HG03378 (cell line): ENCODE measurements around the gene CLDN19.
"Not testable (repeated sequence)": the region's sequence is repeated elsewhere in the genome, so short reads cannot be mapped to it uniquely, and the experiment has no call there.

Experiments used
- ATAC-seq: cut with Tn5 transposase; IDR thresholded peaks from one replicate; pipeline ENCODE4 v1.9.1; 2021; ENCODE audit warnings: mild to moderate bottlenecking, moderate library complexity; ENCODE audit not compliant: unreplicated experiment

CLDN19 gene

DNA sequence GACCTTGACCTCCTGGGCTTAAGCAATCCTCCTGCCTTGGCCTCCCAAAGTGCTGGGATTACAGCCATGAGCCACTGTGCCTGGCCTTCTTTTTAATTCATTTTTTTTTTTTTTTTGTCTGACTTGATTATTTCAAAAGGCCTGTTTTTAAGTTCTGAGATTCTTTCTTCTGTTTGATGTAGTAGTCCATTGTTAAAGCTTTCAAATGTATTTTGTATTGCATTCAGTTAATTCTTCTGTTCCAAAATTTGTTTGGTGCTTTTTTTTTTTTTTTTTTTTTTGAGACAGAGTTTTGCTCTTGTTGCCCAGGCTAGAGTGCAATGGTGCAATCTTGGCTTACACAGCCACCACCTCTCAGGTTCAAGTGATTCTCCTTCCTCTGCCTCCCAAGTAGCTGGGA lies 25.6 kb downstream of the CLDN19 start:
- ATAC-seq = not testable (repeated sequence)

DNA sequence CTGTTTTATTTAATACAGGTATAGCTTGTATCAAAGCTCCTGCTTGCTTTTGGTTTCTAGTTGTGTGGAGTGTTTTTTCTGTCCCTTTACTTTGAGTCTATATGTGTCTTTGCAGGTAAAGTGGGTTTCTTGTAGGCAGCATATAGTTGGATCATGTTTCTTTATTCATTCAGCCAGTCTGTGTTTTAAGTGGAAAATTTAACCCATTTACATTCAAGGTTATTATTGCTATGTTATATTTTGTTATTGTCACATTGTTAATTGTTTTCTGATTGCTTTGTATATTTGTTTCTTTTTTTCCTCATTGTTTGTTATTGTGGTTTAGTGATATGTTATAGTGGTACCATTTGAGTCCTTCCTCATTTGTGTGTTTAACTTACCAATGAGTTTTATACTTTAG lies 26.7 kb downstream of the CLDN19 start:
- ATAC-seq = no peak

DNA sequence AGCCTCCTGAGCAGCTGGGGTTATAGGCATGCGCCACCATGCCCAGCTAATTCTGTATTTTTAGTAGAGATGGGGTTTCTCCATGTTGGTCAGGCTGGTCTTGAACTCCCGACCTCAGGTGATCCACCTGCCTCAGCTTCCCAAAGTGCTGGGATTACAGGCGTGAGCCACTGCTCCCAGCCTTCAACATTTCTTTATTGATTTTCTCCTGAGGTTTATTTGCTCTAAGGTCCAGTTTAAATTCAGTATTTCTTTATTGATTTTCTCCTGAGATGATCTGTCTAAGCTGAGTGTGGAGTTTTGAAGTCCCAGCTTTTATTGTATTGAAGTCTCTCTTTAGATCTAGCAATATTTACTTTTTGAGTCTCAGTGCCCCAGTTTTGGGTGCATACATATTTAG lies 27.2 kb downstream of the CLDN19 start:
- not testable (repeated sequence) for ATAC-seq

DNA sequence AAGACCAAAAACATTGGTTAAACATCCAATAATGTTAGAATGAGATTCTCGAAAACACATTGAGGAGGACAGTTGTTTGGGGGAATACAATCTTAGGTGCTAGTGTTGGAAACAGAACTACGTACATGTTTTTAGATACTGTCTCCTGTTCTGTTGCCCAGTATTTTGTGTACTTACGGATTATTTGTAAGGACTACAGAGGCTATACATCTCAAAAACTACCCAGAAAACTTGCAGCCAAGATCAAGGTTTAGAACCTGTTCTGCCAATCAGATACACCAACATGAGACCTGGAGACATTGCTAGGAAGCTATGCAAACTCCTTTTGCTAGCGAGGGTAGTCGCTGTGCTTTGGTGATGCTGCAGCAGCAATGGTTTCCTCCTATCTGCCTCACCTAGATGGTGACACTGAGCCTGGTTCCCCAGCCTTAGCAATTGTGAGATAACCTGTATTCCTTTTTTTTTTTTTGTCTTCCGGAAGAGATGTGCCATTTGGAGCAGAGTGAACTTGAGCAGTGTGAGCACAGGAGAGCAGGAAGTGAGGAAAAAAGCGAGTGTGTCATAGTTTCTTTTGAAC lies 36.1 kb downstream of the CLDN19 start:
- ATAC-seq = no peak

DNA sequence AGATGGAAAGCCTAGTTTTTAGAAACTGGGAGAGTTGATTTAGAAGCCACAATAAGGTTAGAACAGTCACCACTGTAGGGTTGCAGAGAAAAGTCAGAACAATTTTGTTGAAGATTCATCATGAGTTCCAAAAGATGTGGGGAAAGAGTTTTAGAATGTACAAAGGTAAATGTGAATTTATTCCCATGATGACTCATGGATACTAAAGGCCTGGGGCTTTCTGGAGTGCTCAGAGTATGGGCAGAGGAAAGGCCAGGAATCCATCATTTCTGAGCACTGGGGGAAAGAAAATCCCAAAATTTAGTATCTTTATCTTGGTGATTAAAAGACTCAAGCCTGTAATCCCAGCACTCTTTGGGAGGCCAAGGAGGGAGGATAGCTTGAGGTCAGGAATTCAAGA lies 40.0 kb downstream of the CLDN19 start:
- ATAC-seq = no peak

DNA sequence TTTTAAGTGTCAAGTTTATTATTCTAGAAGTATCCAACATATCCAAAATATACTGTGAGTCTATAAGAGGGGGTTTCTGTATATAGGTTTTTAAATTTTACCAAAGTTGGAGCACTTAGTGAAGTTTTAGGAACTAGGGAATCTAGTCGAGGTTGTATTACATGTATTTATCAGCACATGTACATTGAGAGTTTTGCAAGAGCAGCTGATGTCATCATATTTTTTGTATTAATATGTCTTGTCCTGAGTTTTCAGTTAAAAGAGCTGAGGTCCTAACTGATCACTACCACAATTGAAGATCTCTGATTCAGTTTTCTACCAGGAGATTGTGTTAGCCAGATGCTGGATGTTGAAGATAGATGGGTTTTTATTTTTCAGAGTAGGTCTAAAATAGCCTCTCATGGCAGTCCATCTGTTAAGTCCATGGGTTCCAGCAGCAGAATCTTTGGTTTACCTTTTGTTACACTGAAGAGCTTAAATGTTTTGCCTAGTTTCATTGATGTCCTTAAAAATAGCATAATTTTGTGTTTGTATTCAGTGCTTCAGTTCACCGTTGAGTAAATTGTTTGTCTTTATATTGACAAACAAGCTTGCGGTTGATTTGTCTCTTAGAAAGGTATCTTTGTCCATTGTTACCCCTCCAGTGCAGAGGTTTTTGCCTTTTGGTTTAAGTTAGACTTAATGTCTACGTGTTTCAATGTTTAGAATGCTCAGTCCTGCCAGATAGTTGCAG lies 41.8 kb downstream of the CLDN19 start:
- no peak for ATAC-seq

DNA sequence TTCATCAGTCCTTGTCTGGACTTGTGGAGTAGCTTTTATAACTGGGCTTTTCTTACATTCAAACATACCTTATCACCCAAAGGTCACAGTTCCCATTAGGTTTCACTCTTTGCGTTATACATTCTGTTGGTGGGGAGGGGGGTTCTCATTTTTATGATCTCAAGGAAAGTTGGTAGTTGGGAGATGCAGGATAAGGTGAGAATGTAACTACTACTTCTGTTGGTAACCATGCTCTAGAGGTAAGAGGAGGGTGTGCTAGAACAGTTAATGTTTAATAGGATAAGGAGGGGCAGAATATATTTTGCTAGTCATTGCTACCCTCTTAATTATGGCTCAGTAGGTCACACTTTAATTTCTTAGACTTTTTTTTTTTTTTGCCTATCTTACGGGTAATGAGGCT lies 47.1 kb downstream of the CLDN19 start:
- no peak for ATAC-seq

DNA sequence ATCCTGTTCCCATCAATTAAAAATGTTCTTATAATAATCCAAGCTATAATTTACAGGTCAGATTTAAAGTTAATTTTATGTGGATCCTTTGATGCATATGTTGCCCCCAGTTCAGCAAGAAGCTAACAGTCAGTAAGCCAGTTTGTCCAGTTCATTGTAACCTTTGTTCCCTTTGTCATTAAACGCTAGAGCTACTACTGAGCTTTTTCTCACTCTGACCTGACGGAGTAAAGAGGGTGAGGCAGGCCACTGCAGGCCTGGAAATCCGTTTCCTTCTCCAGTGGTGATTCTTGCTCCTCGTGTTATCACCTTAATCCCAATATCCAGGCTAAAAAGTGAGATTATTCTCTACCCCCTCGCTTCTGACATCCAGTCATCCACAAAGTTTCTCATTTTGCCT lies 47.6 kb downstream of the CLDN19 start:
- ATAC-seq = no peak

DNA sequence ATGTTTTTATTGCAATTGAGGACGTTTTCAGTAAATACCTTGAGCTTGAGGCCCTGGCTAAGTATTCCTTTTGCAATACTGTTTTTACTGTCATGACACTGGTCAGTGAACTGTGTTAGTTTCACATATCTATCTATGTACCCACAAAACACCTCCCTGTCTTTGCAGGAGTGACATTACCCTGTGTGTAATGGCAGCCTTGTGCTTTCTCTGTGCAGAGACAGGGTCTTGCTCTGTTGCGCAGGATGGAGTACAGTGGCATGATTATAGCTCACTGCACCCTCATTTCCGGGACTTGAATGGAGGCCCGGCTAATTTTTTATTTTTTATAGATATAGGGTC lies 48.9 kb downstream of the CLDN19 start:
- ATAC-seq = no peak

DNA sequence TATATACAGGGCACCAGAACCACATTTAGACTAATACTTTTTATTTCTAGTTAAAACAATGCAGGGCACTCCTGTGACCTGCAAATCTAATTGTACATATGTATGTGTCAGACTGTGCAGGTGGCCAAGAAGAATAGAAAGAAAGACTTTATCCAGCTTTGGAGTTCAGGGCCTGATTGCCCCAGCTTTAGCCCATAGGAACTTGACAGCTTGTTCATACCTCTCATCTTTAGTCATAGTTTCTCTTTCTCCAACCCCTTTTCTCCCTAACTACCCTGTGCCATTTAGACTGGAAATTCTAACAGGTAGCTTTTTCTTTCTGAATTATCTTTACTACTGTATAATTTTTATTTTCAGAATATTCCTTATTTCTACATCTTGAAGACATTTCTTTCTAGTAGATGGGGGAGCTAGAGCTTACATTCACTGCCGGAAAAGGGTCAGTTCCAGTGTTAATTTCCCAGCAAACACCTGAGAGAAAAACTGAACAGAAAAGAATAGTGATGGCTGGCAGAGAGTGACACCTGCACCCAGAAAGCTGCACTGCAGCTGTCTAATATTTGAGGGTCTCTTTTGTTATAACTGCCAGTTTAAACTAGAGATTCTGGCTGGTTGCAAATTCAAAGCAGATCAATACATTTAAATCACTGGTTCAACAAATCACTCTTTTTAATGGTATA lies 49.4 kb downstream of the CLDN19 start:
- ATAC-seq = no peak

DNA sequence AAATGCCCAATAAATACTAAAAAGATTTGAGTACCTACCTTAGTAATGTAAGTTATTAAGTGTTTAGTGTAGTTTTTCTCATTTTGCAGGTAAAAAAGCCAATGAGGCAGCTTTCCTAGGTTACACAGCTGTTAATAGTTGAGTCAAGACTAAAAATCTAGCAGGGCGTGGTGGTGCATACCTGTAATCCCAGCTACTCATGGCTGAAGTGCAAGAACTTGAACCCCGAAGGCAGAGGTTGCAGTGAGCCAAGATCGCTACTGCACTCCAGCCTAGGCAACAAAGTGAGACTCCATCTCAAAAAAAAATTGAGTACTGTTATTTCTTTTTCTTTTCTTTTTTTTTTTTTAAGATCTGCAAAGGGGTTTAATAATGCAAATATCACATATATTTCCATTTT lies 50.1 kb downstream of the CLDN19 start:
- ATAC-seq = no peak

DNA sequence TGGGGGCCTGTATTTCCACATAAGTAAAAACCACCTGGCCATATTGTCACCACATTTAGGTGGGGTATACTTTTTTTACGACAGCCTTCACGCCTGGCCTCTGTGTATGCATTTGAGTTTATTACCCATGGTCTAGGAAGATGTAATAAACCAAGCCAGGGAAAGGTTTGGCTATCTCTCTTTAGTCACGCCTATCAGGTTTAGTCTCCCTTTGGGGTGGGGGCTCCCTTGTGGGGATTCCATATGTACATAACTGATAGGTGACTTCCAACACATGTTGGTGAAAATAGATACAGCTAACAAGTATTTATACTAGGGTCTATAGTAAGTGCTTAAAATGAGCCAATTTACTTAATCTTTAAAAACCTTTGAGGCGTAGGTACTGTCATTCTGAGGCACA lies 53.6 kb downstream of the CLDN19 start:
- ATAC-seq = no peak

DNA sequence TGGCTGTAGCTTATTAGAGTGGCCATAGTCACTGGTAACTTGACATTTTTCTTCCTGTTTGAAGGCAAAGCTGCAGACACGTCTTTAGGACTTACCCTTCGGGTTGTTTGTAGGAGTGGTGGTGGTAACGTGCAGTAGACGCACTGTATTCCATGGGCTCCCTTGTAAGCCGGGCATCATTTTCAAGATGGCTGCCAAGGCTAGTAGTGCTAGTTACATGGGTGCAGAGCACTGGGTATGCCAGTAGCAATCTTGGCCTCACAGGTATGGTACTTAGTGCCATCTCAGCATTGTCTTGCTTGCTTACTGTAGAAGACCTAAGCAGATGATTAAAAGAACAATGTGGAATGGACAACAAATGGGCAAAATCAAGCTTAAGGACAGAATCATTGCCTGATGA lies 55.9 kb downstream of the CLDN19 start:
- ATAC-seq = no peak
